HCT116 (cell line): ENCODE measurements around the gene TTC16. TPM values are rescaled to one million over a fixed set of nuclear protein-coding genes. Genes with fewer than 3 reads are reported as not detected.

Source experiments
- ATAC-seq: fragments of 200-7000 bp; cut with Tn5 transposase; 2 replicates; pipeline ENCODE4 v1.9.1; 2020; ENCODE audit warnings: mild to moderate bottlenecking, moderate library complexity
- BruUV-seq: library from RNA; stranded (reverse); fragments of 400-500 nt; replicated peaks from 2 replicates; lab custom pipeline; 2021; lab: Mats Ljungman, UMichigan
- CTCF ChIA-PET: fragments of 300-600 bp; sonication (Branson Sonifier 250); formaldehyde crosslinking; loops from one replicate; lab custom pipeline; 2021; ENCODE audit warnings: antibody characterized with exemption; lab: Charles Lee
- POLR2A ChIA-PET: fragments of 300-600, 350-600 bp; sonication (Branson Sonifier 250); formaldehyde crosslinking; loops from one replicate; lab custom pipeline; 2021; ENCODE audit warnings: antibody characterized with exemption; lab: Charles Lee
- RAD21 ChIA-PET, 2 experiments: fragments of 300-600 bp; sonication (Branson Sonifier 250); formaldehyde crosslinking; loops; one replicate each; lab custom pipeline; 2023; ENCODE audit warnings: low total read pairs in 2 of 2; ENCODE audit not compliant: uncharacterized antibody in 2 of 2, unreplicated experiment in 2 of 2, low non-redundant PET in 1 of 2; lab: Charles Lee
- DNase-seq: peaks from one replicate; pipeline ENCODE4 v3.0.0-alpha.2; 2010; ENCODE audit warnings: low read depth, low spot score
- H2AFZ ChIP-seq: fragments of 200-600 bp; shearing (Covaris generic), sonication (generic); 2 replicates; pipeline ENCODE4 v1.6.1; 2017; ENCODE audit warnings: low read depth, mixed run types, mixed read lengths, antibody characterized with exemption, low read length; ENCODE audit not compliant: poor library complexity, severe bottlenecking
- H3K27ac ChIP-seq: 2 replicates; pipeline ENCODE4 v1.5.1; 2012; ENCODE audit warnings: low read depth, low read length
- H3K27me3 ChIP-seq: fragments of 200-600 bp; sonication (generic); 2 replicates; pipeline ENCODE4 v1.6.1; 2016; ENCODE audit warnings: mixed run types, low read length, mixed read lengths; ENCODE audit not compliant: insufficient read depth
- H3K36me3 ChIP-seq, 2 experiments: fragments of 200-500 bp in 1 of 2; fragments of 200-600 bp in 1 of 2; sonication (Bioruptor generic) in 1 of 2; sonication (generic) in 1 of 2; 2 replicates each; pipeline versions ENCODE4 v1.5.1 to v1.6.1; 2014 to 2016; ENCODE audit warnings: low read length in 2 of 2, inconsistent platforms in 1 of 2, mixed read lengths in 1 of 2, mixed run types in 1 of 2; ENCODE audit not compliant: insufficient read depth in 2 of 2, control insufficient read depth in 1 of 2
- H3K4me1 ChIP-seq, 2 experiments: fragments of 200-600 bp in 1 of 2; sonication (generic) in 1 of 2; 2 replicates each; pipeline versions ENCODE4 v1.5.1 to v1.6.1; 2012 to 2017; ENCODE audit warnings: low read length in 2 of 2, inconsistent platforms in 1 of 2, mild to moderate bottlenecking in 1 of 2, mixed read lengths in 1 of 2, mixed run types in 1 of 2, moderate library complexity in 1 of 2; ENCODE audit not compliant: insufficient read depth in 2 of 2, control insufficient read depth in 1 of 2
- H3K4me2 ChIP-seq: fragments of 200-600 bp; sonication (generic); 2 replicates; pipeline ENCODE4 v1.6.1; 2017; ENCODE audit warnings: mixed run types, low read length, mixed read lengths
- H3K4me3 ChIP-seq, 2 experiments: fragments of 200-600 bp in 1 of 2; sonication (generic) in 1 of 2; replicated peaks in 1 of 2; 2 replicates each; pipeline ENCODE4 v1.5.1; 2011 to 2016; ENCODE audit warnings: low read length in 2 of 2, control low read depth in 1 of 2, low read depth in 1 of 2, mild to moderate bottlenecking in 1 of 2, mixed read lengths in 1 of 2, mixed run types in 1 of 2
- H3K79me2 ChIP-seq: fragments of 200-600 bp; sonication (generic); 2 replicates; pipeline ENCODE4 v1.6.1; 2017; ENCODE audit warnings: mild to moderate bottlenecking, mixed run types, low read length, moderate library complexity, mixed read lengths; ENCODE audit not compliant: insufficient read depth
- H3K9ac ChIP-seq: fragments of 200-600 bp; sonication (generic); 2 replicates; pipeline ENCODE4 v1.6.1; 2016; ENCODE audit warnings: low read length, mixed read lengths
- H3K9me2 ChIP-seq: fragments of 200-600 bp; sonication (generic), shearing (Covaris generic); 2 replicates; pipeline ENCODE4 v1.6.1; 2017; ENCODE audit warnings: mixed run types, mild to moderate bottlenecking, moderate library complexity; ENCODE audit not compliant: insufficient read depth
- H3K9me3 ChIP-seq, 2 experiments: fragments of 200-500 bp in 1 of 2; fragments of 200-600 bp in 1 of 2; sonication (Bioruptor generic) in 1 of 2; sonication (generic) in 1 of 2; 2 replicates each; pipeline ENCODE4 v1.6.1; 2014 to 2017; ENCODE audit warnings: low read length in 2 of 2, mixed read lengths in 2 of 2, inconsistent platforms in 1 of 2, low read depth in 1 of 2, mild to moderate bottlenecking in 1 of 2, mixed run types in 1 of 2, moderate library complexity in 1 of 2; ENCODE audit not compliant: control insufficient read depth in 1 of 2, insufficient read depth in 1 of 2
- H4K20me1 ChIP-seq: fragments of 200-600 bp; sonication (generic), shearing (Covaris generic); 2 replicates; pipeline ENCODE4 v1.6.1; 2017; ENCODE audit warnings: mixed run types, mild to moderate bottlenecking, moderate library complexity; ENCODE audit not compliant: insufficient read depth
- ATF3 ChIP-seq: IDR thresholded peaks from 2 replicates; pipeline ENCODE4 v1.6.1; 2012
- CEBPB ChIP-seq: IDR thresholded peaks from 2 replicates; pipeline ENCODE4 v1.6.1; 2012; ENCODE audit warnings: low read depth
- CTCF ChIP-seq, 3 experiments: fragments of 200-600 bp in 1 of 3; sonication (generic) in 1 of 3; IDR thresholded peaks in 2 of 3; conservative IDR thresholded peaks in 1 of 3; 2 replicates each; pipeline ENCODE4 v1.5.1; 2012 to 2017; ENCODE audit warnings: low read depth in 2 of 3, low read length in 2 of 3, antibody characterized with exemption in 1 of 3, borderline replicate concordance in 1 of 3, control low read depth in 1 of 3, mild to moderate bottlenecking in 1 of 3, mixed read lengths in 1 of 3, mixed run types in 1 of 3, moderate library complexity in 1 of 3; ENCODE audit not compliant: insufficient read depth in 1 of 3
- ELF1 ChIP-seq: IDR thresholded peaks from 2 replicates; pipeline ENCODE4 v1.6.1; 2012; ENCODE audit warnings: low read depth, borderline replicate concordance
- EZH2 ChIP-seq: fragments of 200-600 bp; sonication (generic); IDR thresholded peaks from 2 replicates; pipeline ENCODE4 v1.6.1; 2017; ENCODE audit warnings: antibody characterized with exemption, mixed run types
- JUND ChIP-seq: IDR thresholded peaks from 2 replicates; pipeline ENCODE4 v1.6.1; 2012
- MAX ChIP-seq: IDR thresholded peaks from 2 replicates; pipeline ENCODE4 v1.6.1; 2012
- SP1 ChIP-seq: IDR thresholded peaks from 2 replicates; pipeline ENCODE4 v1.6.1; 2012; ENCODE audit warnings: low read depth
- SRF ChIP-seq: IDR thresholded peaks from 2 replicates; pipeline ENCODE4 v1.6.1; 2012; ENCODE audit warnings: low read depth
- TCF7L2 ChIP-seq: IDR thresholded peaks from 2 replicates; pipeline ENCODE4 v1.7.0; 2011; ENCODE audit warnings: borderline replicate concordance, inconsistent platforms; ENCODE audit not compliant: insufficient read depth, insufficient read length; ENCODE audit errors: extremely low read depth
- YY1 ChIP-seq: IDR thresholded peaks from 2 replicates; pipeline ENCODE4 v1.6.1; 2011; ENCODE audit warnings: low read length, low read depth, moderate library complexity, mild to moderate bottlenecking; ENCODE audit not compliant: insufficient replicate concordance; ENCODE audit errors: extremely low read depth
- ZNF274 ChIP-seq: fragments of 200-500 bp; sonication (Bioruptor generic); IDR thresholded peaks from 2 replicates; pipeline ENCODE4 v1.6.1; 2014; ENCODE audit warnings: mild to moderate bottlenecking, low read depth, low read length, inconsistent platforms
- intact Hi-C: fragments of 100-400 bp; cut with micrococcal nuclease; formaldehyde crosslinking; loops from 2 replicates; pipeline ENCODE4 v1.10.0; 2022
- total RNA-seq: library from RNA; stranded (reverse); gene quantifications from one replicate; pipeline ENCODE4 v1.2.1, GENCODE V29; 2021; ENCODE audit not compliant: unreplicated experiment

TTC16 gene
- total RNA-seq, 1 experiment from 2014 or later, result not detected

GRCh38 chr9:127712867-127713266 is 3.0 kb upstream of the TTC16 start:
- Histone ChIP-seq H3K9me2 (no peaks in the 10 kb centered on the region), H3K79me2 (peaks cover 13% of the 10 kb centered on the region), H2AFZ (no peak overlapping the region), H4K20me1 (no peaks in the 10 kb centered on the region), H3K27me3 (no peaks in the 10 kb centered on the region), H3K36me3 (peaks cover 0 to 4% of the 10 kb centered on the region in 2 experiments; a peak in 1 of 4 replicates), H3K4me1 (peaks cover 8 to 16% of the 10 kb centered on the region in 2 experiments), H3K4me2 (no peak overlapping the region), H3K9ac (no peak overlapping the region), H3K27ac (no peak overlapping the region), H3K4me3 (no peak overlapping the region), H3K9me3 (no peaks in the 10 kb centered on the region)
- ChIA-PET RAD21 (no interaction called here), POLR2A (interaction anchor here (0.9 kb wide), 1 partner anchor 9 kb away, joined by 3 read pairs; no protein-coding TSS in a partner anchor), CTCF (no interaction called here)
- DNase-seq, result no peak
- ATAC-seq, result no peak
- no TSS peak for BruUV-seq
- intact Hi-C loops, result no loop called here
- no peak for TF ChIP-seq MAX
- no peak for TF ChIP-seq ELF1
- TF ChIP-seq ATF3, result no peak
- TF ChIP-seq EZH2, result no peak

GRCh38 chr9:127714020-127714750 is 1.7 kb upstream of the TTC16 start:
- BruUV-seq, result no TSS peak
- ChIA-PET RAD21 (no interaction called here), POLR2A (no interaction called here), CTCF (interaction anchor here (0.7 kb wide), 1 partner anchor 188 kb away, joined by 3 read pairs; no protein-coding TSS in a partner anchor)
- peak overlapping the region; percentile 93 for H3K9ac ChIP-seq
- H4K20me1 ChIP-seq, result no peaks in the 10 kb centered on the region
- H3K4me2 ChIP-seq, result peak overlapping the region; percentile 91
- H3K79me2 ChIP-seq, result peaks cover 13% of the 10 kb centered on the region
- ATAC-seq, result no peak
- H3K9me3 ChIP-seq, result no peaks in the 10 kb centered on the region
- no peak for DNase-seq
- H3K27ac ChIP-seq, result peak overlapping the region; percentile 26; the same call in 1 of the 2 replicates
- no peaks in the 10 kb centered on the region for H3K27me3 ChIP-seq
- no peaks in the 10 kb centered on the region for H3K9me2 ChIP-seq
- no peak overlapping the region for H2AFZ ChIP-seq
- H3K4me3 ChIP-seq, result peak overlapping the region; percentile 90 to 92
- H3K4me1 ChIP-seq, result peaks cover 8 to 15% of the 10 kb centered on the region in 2 experiments
- peaks cover 0 to 4% of the 10 kb centered on the region in 2 experiments; a peak in 1 of 4 replicates for H3K36me3 ChIP-seq
- intact Hi-C loops, result no loop called here
- TF ChIP-seq ZNF274 (no peak), CTCF (IDR thresholded peaks at IDR 0.05 in 2 of 3, conservative IDR thresholded peaks at IDR 0.05 in 1 of 3; ENCODE audit: borderline replicate concordance in 1 of 3, insufficient read depth in 1 of 3, low read depth in 2 of 3, low read length in 2 of 3) (no peak), ELF1 (no peak), CEBPB (no peak), YY1 (no peak), JUND (no peak), SRF (no peak), ATF3 (no peak), TCF7L2 (no peak), MAX (no peak), SP1 (no peak)
